Measurements from ENCODE around the gene MYO1C.
"Not testable (repeated sequence)": the region's sequence is repeated elsewhere in the genome, so short reads cannot be mapped to it uniquely, and the experiment has no call there.

Gene MYO1C

DNA sequence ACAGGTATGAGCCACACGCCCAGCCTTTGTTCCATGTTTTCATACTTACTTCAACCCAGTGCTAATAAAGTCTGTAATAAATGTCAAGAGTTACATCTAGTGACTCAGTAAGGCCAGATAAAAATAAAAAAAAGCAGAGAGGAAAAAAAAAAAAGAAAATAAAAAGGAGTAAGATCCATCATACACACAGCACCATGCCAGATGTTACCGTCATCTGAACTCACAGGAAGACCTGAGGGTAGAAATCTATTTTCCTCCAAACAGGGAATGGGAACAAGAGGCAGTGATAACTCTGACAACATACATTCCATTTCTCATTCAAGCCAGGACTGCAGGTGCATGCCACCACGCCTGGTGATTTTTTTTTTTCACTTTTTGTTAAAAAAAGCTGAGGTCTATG is 57.2 kb downstream of the MYO1C start:
- in situ Hi-C loops (cut with MboI; ENCODE audit: low sequenced_read_pairs) = no loop called here

DNA sequence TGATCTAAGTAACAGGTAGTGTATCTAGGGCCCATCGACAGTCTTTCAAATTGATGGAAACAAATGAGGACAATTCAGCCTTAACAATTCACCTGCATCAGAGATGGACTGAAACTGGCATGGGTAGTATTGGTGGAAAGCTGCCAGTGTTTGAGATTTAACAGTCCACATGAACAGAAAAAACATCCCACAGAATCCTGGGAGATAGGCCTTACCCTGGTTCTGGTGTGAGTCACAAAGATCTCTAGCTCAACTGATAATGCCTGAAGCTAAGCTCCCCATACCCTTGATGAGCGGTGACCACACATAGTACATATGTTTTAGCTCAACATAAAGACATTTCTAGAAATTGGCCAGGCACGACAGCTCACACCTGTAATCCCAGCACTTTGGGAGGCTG is 58.3 kb downstream of the MYO1C start:
- in situ Hi-C loops (cut with MboI; ENCODE audit: low sequenced_read_pairs) = no loop called here

DNA sequence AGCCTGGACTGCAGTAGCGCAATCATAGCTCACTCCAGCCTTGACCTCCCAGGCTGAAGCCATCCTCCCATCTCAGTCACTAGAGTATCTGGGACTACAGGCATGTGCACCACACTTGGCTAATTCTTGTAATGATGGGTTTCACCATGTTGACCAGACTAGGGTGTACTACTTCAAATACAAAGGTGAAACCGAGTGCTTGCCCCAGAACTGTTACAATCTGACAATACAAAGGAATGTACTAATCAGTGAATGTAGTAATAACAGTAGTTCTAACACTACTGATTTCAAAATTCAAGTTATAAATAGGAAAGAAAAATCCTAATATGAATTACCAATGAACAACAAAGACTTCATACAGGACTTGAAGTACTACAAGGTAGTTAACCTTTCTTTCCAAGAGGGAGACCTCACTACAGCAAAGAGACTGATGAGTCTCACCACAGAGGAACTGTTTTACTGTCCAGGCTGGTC is 60.8 kb downstream of the MYO1C start:
- in situ Hi-C loops (cut with MboI; ENCODE audit: low sequenced_read_pairs) = no loop called here

DNA sequence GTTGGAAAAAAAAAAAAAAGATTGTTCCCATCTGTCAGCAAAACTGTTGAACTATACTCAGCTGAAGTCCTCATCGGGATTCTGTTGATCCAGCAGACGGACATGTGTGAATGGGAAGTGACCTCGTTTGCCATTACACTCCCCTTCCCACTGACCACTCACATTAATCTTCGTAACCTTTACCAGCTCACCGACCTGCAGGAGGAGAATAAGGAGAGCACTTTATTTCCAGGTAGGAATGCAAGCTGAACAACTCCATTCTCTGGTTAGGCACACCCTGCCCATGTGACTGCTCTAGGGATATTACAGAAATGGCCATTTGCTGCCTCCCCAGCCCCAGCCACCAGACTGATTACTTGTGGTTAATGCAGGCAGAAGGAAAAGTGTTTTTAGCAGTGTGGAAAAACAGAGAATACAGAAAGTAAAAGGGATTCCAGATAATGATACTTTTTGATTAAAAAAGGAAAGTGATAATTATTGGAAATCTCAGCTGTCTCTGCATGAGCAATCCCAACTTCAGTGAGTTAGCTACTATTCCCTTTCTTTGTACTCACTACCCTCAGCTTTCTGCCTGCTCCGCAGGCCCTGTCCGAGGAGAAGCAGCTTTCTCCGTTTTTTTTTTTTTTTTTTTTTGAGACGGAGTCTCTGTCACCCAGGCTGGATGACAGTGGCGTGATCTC is 68.9 kb downstream of the MYO1C start:
- in situ Hi-C loops (cut with MboI; ENCODE audit: low sequenced_read_pairs) = no loop called here

DNA sequence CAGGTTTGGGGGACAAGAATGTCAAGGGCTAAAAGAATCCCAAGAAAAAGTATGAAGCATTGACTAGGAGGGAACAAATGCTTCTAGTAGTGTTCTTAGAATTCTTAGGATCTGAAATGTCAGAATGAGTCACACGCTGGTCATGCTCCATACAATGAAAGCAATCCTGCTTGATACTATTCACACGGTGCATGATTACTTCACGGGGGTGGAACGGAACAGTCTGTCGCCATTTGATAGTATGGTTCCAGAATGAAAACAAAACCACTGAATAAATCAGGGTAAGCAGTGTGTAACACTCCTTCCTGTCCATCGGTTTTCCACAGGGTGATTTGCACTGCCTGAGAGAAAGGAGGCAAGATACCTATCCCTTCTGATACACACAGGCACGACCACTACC is 69.6 kb downstream of the MYO1C start:
- in situ Hi-C loops (cut with MboI; ENCODE audit: low sequenced_read_pairs) = no loop called here

DNA sequence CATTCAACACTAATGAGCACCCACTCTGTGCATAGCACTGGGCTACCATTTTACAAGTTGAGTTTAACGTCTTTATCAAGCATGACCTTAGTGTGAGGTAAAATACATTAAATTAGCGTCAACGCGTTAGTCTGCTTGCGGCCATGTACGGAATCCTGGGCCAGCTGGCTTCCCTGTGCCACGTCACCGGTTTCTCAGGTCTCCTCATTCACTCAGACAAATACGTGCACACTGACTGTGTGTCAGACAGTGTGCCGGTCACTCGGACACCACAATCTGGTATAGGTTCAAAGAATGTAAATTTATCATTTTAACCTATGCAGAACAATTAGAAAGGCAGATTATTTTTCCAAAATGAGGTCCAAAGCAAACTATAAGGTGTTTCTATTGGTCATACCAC is 71.0 kb downstream of the MYO1C start:
- in situ Hi-C loops (cut with MboI; ENCODE audit: low sequenced_read_pairs) = no loop called here

DNA sequence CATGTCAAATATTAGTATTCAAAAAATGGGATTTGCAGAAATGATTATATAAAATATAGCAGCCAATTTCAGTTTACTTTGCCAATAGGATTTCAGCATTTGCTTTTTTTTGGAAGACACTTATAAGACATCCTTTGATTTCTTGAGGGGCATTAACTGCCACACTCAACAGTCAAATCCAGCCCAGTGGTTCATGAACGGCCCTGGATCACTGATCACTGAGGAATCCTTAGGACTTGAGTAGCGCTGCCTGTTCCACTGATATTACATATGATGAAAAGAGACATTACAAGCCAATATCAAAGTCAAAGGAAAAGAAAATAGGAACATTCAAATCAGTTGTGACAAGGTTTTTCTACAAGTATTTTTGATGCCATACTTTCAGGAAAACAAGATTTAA is 71.5 kb downstream of the MYO1C start:
- in situ Hi-C loops (cut with MboI; ENCODE audit: low sequenced_read_pairs) = no loop called here

DNA sequence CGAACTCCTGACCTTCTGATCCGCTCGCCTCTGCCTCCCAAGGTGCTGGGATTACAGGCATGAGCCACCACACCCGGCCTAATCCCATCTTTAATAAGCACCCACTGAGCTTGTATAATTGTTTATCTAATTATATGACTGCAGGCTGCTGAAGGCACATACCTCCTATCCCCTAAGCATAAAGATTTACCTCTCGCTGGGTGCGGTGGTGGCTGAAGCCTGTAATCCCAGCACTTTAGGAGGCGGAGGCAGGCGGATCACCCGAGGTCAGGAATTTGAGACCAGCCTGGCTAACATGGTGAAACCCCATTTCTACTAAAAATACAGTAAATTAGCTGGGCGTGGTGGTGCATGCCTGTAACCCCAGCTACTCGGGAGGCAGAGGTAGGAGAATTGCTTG is 72.3 kb downstream of the MYO1C start:
- in situ Hi-C loops (cut with MboI; ENCODE audit: low sequenced_read_pairs) = no loop called here

DNA sequence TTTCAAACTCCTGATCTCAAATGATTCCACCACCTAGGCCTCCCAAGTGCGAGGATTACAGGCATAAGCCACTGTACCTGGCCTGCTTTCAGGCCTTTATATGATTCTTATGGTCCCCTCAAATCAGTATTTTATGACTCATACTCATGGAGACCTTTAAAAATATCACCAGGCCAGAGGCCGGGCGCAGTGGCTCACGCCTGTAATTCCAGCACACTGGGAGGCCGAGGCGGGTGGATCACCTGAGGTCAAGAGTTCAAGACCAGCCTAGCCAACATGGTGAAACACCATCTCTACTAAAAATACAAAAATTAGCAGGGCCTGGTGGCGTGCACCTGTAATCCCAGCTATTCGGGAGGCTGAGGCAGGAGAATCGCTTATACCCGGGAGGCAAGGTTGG is 74.0 kb downstream of the MYO1C start:
- in situ Hi-C loops (cut with MboI; ENCODE audit: low sequenced_read_pairs) = not testable (repeated sequence)

DNA sequence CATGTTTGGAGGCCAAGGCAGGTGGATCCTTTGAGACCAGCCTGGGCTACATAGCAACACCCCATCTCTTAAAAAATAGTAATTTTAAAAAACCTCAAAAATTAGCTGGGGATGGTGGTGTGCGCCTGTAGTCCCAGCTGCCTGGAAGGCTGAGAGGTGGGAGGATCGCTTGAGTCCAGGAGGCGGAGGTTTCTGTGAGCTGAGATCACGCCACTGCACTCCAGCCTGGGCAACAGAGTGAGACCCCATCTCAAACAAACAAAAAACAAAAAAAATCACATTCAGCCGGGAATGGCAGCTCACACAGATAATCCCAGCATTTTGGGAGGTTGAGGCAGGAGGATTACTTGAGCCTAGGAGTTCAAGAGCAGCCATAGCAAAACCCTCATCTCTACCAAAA is 76.1 kb downstream of the MYO1C start:
- in situ Hi-C loops (cut with MboI; ENCODE audit: low sequenced_read_pairs) = no loop called here

DNA sequence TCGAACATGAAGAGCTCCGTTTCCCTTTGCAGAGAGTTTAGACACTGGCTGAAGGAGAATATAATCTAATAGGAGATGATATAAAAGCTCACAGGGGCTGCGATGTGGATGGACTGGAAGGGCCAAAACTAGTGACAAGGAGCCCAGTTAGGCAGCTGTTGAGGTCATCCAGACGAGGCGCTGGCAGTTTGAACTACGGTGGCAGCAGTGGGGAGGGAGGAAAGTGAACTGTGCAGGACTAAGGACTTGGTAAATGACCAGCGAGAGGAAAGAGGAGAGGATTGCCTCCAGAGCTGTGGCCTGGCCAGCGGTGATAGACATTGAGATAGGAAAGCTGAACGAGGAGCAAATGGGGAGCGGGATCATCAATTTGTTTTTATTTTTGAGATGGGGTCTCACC is 77.9 kb downstream of the MYO1C start:
- in situ Hi-C loops (cut with MboI; ENCODE audit: low sequenced_read_pairs) = no loop called here

All from HL-60/S4 treated with phorbol 12-myristate 13-acetate at 8.2 ng/mL for 4 days and 3 days (cell line).